ENCODE data around the gene ERC1.

ERC1 gene

DNA sequence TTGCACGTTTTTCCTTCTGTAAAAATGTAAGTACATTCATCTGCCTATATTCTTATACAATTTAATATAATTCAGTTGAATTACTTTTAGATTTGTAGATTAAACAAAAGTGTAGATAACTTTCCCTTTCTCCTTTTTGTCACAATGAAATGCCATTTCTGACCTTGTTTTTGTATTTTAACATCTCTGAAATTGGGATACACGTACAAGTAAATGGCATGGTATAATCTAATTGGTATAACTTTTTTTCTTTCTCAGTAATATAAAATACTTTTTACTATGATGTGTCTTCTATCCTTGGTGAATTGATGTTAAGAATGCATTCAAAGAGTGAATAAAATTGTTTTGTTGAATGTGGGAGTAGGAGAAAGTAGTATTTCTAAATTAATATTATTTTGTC is 210.0 kb downstream of the ERC1 start:
- Histone ChIP-seq H3K4me3 (IDR thresholded peaks at IDR 0.05; ENCODE audit: insufficient read depth, low read depth, low read length) (no peak overlapping the region), H3K36me3 (ENCODE audit: insufficient read depth) (no peaks in the 10 kb centered on the region), H3K4me1 (ENCODE audit: low read depth, poor library complexity, severe bottlenecking) (peaks cover 17% of the 10 kb centered on the region), H3K27me3 (ENCODE audit: insufficient read depth, low read depth) (no peaks in the 10 kb centered on the region), H2AFZ (ENCODE audit: low read depth) (no peak overlapping the region), H3K27ac (no peak overlapping the region), H3K4me2 (no peak overlapping the region), H3K79me2 (ENCODE audit: insufficient read depth, low read depth) (no peaks in the 10 kb centered on the region), H4K20me1 (ENCODE audit: insufficient read depth) (no peaks in the 10 kb centered on the region), H3K9ac (no peak overlapping the region)
- TF ChIP-seq, protein P1, sequence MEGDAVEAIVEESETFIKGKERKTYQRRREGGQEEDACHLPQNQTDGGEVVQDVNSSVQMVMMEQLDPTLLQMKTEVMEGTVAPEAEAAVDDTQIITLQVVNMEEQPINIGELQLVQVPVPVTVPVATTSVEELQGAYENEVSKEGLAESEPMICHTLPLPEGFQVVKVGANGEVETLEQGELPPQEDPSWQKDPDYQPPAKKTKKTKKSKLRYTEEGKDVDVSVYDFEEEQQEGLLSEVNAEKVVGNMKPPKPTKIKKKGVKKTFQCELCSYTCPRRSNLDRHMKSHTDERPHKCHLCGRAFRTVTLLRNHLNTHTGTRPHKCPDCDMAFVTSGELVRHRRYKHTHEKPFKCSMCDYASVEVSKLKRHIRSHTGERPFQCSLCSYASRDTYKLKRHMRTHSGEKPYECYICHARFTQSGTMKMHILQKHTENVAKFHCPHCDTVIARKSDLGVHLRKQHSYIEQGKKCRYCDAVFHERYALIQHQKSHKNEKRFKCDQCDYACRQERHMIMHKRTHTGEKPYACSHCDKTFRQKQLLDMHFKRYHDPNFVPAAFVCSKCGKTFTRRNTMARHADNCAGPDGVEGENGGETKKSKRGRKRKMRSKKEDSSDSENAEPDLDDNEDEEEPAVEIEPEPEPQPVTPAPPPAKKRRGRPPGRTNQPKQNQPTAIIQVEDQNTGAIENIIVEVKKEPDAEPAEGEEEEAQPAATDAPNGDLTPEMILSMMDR (conservative IDR thresholded peaks at IDR 0.05; ENCODE audit: low read depth, low read length): no peak

GRCh38 chr12:1201886-1202285 is 210.9 kb downstream of the ERC1 start:
- Histone ChIP-seq H3K79me2 (ENCODE audit: insufficient read depth, low read depth) (no peaks in the 10 kb centered on the region; the same call in 1 of the 2 replicates), H3K27me3 (ENCODE audit: insufficient read depth, low read depth) (no peaks in the 10 kb centered on the region), H3K4me2 (no peak overlapping the region), H3K27ac (no peak overlapping the region), H3K4me1 (ENCODE audit: low read depth, poor library complexity, severe bottlenecking) (peaks cover 24% of the 10 kb centered on the region), H4K20me1 (ENCODE audit: insufficient read depth) (no peaks in the 10 kb centered on the region), H3K36me3 (ENCODE audit: insufficient read depth) (no peaks in the 10 kb centered on the region), H3K9ac (no peak overlapping the region), H2AFZ (ENCODE audit: low read depth) (no peak overlapping the region), H3K4me3 (IDR thresholded peaks at IDR 0.05; ENCODE audit: insufficient read depth, low read depth, low read length) (no peak overlapping the region)
- TF ChIP-seq, protein P1 (conservative IDR thresholded peaks at IDR 0.05; ENCODE audit: low read depth, low read length): no peak

GRCh38 chr12:1203735-1204019 is 212.7 kb downstream of the ERC1 start:
- no peaks in the 10 kb centered on the region; the same call in 1 of the 2 replicates for H3K79me2 ChIP-seq (ENCODE audit: insufficient read depth, low read depth)
- no peak overlapping the region for H3K4me3 ChIP-seq (IDR thresholded peaks at IDR 0.05; ENCODE audit: insufficient read depth, low read depth, low read length)
- TF ChIP-seq, protein P1 (conservative IDR thresholded peaks at IDR 0.05; ENCODE audit: low read depth, low read length): no peak
- no peaks in the 10 kb centered on the region for H4K20me1 ChIP-seq (ENCODE audit: insufficient read depth)
- H3K4me2 ChIP-seq: peak overlapping the region; percentile 19; the same call in 1 of the 2 replicates
- peak overlapping the region; percentile 57 for H3K27ac ChIP-seq
- no peaks in the 10 kb centered on the region for H3K27me3 ChIP-seq (ENCODE audit: insufficient read depth, low read depth)
- peak overlapping the region; percentile 29; the same call in 1 of the 2 replicates for H3K9ac ChIP-seq
- peaks cover 28% of the 10 kb centered on the region for H3K4me1 ChIP-seq (ENCODE audit: low read depth, poor library complexity, severe bottlenecking)
- no peaks in the 10 kb centered on the region for H3K36me3 ChIP-seq (ENCODE audit: insufficient read depth)
- H2AFZ ChIP-seq (ENCODE audit: low read depth): no peak overlapping the region

GRCh38 chr12:1204581-1205121 is 213.6 kb downstream of the ERC1 start:
- no peak overlapping the region for H2AFZ ChIP-seq (ENCODE audit: low read depth)
- TF ChIP-seq, protein P1 (conservative IDR thresholded peaks at IDR 0.05; ENCODE audit: low read depth, low read length): no peak
- H3K9ac ChIP-seq: peak overlapping the region; percentile 29; the same call in 1 of the 2 replicates
- peak overlapping the region; percentile 57 for H3K27ac ChIP-seq
- H4K20me1 ChIP-seq (ENCODE audit: insufficient read depth): no peaks in the 10 kb centered on the region
- H3K36me3 ChIP-seq (ENCODE audit: insufficient read depth): no peaks in the 10 kb centered on the region
- H3K4me3 ChIP-seq (IDR thresholded peaks at IDR 0.05; ENCODE audit: insufficient read depth, low read depth, low read length): no peak overlapping the region
- H3K79me2 ChIP-seq (ENCODE audit: insufficient read depth, low read depth): no peaks in the 10 kb centered on the region; the same call in 1 of the 2 replicates
- peaks cover 35% of the 10 kb centered on the region for H3K4me1 ChIP-seq (ENCODE audit: low read depth, poor library complexity, severe bottlenecking)
- peak overlapping the region; percentile 19 for H3K4me2 ChIP-seq
- H3K27me3 ChIP-seq (ENCODE audit: insufficient read depth, low read depth): no peaks in the 10 kb centered on the region
